Neutrophil (primary cell): ENCODE results near the gene SAMSN1.

ENCODE experiments used
- H3K27ac ChIP-seq: fragments of 200-600 bp; sonication (generic); 2 replicates; pipeline ENCODE4 v1.5.1; 2016; ENCODE audit warnings: mild to moderate bottlenecking, moderate library complexity
- H3K27me3 ChIP-seq: fragments of 200-600 bp; sonication (generic); 2 replicates; pipeline ENCODE4 v1.6.0; 2016; ENCODE audit warnings: mild to moderate bottlenecking
- H3K36me3 ChIP-seq: fragments of 200-600 bp; sonication (generic); 2 replicates; pipeline ENCODE4 v1.5.1; 2017
- H3K4me1 ChIP-seq, 2 experiments: fragments of 200-600 bp in 1 of 2; sonication (generic) in 1 of 2; 1 replicate in 1 of 2; 2 replicates in 1 of 2; pipeline versions ENCODE4 v1.5.1 to v1.6.1; 2013 to 2016; ENCODE audit warnings: low read depth in 1 of 2, low read length in 1 of 2, mild to moderate bottlenecking in 1 of 2, moderate library complexity in 1 of 2; ENCODE audit not compliant: control insufficient read depth in 1 of 2, insufficient read depth in 1 of 2
- H3K4me3 ChIP-seq, 2 experiments: fragments of 200-600 bp in 1 of 2; sonication (generic) in 1 of 2; 1 replicate in 1 of 2; 2 replicates in 1 of 2; pipeline ENCODE4 v1.5.1; 2013 to 2016; ENCODE audit warnings: low read depth in 1 of 2, low read length in 1 of 2, mild to moderate bottlenecking in 1 of 2, moderate library complexity in 1 of 2
- H3K9me3 ChIP-seq: fragments of 200-600 bp; sonication (generic); 2 replicates; pipeline ENCODE4 v1.5.1; 2016
- TF ChIP-seq, protein P1 (sequence below): fragments of 200-600 bp; sonication (generic); IDR thresholded peaks from 2 replicates; pipeline ENCODE4 v1.5.1; 2016; ENCODE audit warnings: antibody characterized with exemption

The SAMSN1 gene

GRCh38 chr21:14477133-14477532 lies 69.0 kb downstream of the SAMSN1 start:
- no peak overlapping the region for H3K4me3 ChIP-seq
- TF ChIP-seq, protein P1, sequence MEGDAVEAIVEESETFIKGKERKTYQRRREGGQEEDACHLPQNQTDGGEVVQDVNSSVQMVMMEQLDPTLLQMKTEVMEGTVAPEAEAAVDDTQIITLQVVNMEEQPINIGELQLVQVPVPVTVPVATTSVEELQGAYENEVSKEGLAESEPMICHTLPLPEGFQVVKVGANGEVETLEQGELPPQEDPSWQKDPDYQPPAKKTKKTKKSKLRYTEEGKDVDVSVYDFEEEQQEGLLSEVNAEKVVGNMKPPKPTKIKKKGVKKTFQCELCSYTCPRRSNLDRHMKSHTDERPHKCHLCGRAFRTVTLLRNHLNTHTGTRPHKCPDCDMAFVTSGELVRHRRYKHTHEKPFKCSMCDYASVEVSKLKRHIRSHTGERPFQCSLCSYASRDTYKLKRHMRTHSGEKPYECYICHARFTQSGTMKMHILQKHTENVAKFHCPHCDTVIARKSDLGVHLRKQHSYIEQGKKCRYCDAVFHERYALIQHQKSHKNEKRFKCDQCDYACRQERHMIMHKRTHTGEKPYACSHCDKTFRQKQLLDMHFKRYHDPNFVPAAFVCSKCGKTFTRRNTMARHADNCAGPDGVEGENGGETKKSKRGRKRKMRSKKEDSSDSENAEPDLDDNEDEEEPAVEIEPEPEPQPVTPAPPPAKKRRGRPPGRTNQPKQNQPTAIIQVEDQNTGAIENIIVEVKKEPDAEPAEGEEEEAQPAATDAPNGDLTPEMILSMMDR, result no peak
- H3K27ac ChIP-seq, result peak overlapping the region; percentile 95
- H3K27me3 ChIP-seq, result no peaks in the 10 kb centered on the region
- no peaks in the 10 kb centered on the region for H3K9me3 ChIP-seq
- peaks cover 40 to 49% of the 10 kb centered on the region in 2 experiments for H3K4me1 ChIP-seq
- H3K36me3 ChIP-seq, result no peaks in the 10 kb centered on the region

- peaks cover 19 to 28% of the 10 kb centered on the region in 2 experiments for H3K4me1 ChIP-seq
- H3K27me3 ChIP-seq, result no peaks in the 10 kb centered on the region
- H3K36me3 ChIP-seq, result no peaks in the 10 kb centered on the region
- no peaks in the 10 kb centered on the region for H3K9me3 ChIP-seq
- no peak overlapping the region for H3K4me3 ChIP-seq
- H3K27ac ChIP-seq, result no peak overlapping the region
- TF ChIP-seq, protein P1, result no peak
These were observed 71.1 kb downstream of the SAMSN1 start for GRCh38 chr21:14474995-14475394.

DNA sequence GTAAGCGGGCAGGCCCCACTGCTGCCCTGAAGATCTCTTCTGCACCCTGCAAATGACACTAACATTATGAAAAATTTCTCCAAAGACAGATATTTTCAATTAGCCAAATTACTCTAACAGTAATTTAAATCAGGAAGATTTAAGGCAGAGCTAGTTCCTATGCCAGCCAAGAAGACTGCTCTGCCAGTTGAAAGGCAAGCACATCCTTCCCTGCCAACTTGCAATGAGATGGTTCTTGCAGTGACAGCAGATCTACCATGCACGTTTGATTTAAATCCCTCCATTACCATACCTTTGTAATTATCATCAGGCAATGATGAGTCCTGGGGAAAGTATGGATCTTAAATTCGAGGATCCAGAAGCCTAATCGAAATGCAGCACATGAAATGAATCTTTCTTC lies 76.5 kb downstream of the SAMSN1 start:
- Histone ChIP-seq H3K9me3 (no peaks in the 10 kb centered on the region), H3K27ac (no peak overlapping the region), H3K27me3 (no peaks in the 10 kb centered on the region), H3K4me3 (no peak overlapping the region), H3K36me3 (no peaks in the 10 kb centered on the region), H3K4me1 (peaks cover 7% of the 10 kb centered on the region in 2 experiments)
- TF ChIP-seq, protein P1, result no peak

DNA sequence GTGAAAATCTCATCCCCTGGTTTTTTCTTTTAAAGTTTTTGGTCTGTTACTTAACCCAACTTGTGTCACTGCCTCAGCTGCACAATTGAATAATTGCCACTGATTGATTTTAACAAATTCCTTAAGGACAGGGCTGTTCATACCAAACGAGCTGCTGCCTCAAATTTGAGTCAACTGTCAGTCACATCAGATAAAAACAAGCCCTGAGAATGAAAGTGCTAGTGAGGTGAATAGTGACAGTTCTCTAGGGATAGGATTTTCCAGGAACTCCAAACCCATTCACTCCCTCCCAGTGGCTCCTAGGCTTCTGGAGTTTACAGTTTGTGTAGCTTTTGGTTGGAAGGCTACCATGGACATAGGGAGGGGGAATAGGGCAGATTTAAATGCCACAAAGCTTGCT lies 79.4 kb downstream of the SAMSN1 start:
- Histone ChIP-seq H3K27me3 (no peaks in the 10 kb centered on the region), H3K9me3 (no peaks in the 10 kb centered on the region), H3K4me3 (no peak overlapping the region), H3K36me3 (no peaks in the 10 kb centered on the region), H3K27ac (no peak overlapping the region), H3K4me1 (peaks cover 7% of the 10 kb centered on the region in 2 experiments)
- TF ChIP-seq, protein P1, result no peak

DNA sequence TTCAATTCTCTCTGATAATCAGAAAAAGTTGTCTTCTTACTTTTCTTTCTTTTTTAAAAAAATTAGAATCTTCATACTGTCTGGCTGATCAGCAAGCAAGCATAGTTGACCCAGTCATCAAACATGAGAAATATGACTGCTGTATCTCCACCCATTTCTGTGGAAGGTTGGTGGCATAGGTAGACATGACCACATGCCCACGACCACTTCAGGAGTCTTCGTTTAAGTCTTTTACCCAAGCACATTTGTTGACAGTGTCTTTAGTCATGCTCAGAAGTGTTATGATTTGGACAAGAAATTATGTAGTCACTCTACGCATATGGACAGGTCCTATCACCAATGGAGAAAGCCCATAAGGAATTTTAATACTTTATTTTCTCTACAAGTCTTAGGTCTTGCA lies 88.4 kb downstream of the SAMSN1 start:
- no peaks in the 10 kb centered on the region for H3K36me3 ChIP-seq
- no peak overlapping the region for H3K4me3 ChIP-seq
- no peaks in the 10 kb centered on the region for H3K9me3 ChIP-seq
- H3K27me3 ChIP-seq, result no peaks in the 10 kb centered on the region
- H3K4me1 ChIP-seq, result no peaks in the 10 kb centered on the region
- H3K27ac ChIP-seq, result no peak overlapping the region
- TF ChIP-seq, protein P1, result no peak

DNA sequence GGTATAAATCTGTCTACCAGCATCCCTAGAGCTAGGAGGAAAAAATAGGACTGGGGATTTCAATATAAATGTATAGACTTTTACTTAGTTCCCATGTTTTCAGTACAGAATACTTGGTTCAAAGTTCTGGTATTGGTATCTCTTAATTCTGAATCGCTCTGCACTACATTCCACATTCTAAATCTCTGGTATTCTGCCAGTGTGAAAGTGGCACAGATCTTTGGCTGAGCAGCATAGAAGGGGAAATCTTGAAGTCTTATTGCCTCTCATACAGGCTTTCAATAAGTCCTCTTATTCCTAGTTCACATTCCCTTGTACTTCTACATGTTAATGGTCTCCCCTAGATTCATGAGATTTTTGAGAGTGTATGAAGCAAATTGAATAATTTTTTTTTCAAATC lies 89.2 kb downstream of the SAMSN1 start:
- no peaks in the 10 kb centered on the region for H3K27me3 ChIP-seq
- no peaks in the 10 kb centered on the region for H3K36me3 ChIP-seq
- no peaks in the 10 kb centered on the region for H3K9me3 ChIP-seq
- TF ChIP-seq, protein P1, result no peak
- H3K27ac ChIP-seq, result no peak overlapping the region
- H3K4me3 ChIP-seq, result no peak overlapping the region
- no peaks in the 10 kb centered on the region for H3K4me1 ChIP-seq
